HG03521 (cell line): ENCODE measurements around the gene CHIC2.
"Not testable (repeated sequence)": the region's sequence is repeated elsewhere in the genome, so short reads cannot be mapped to it uniquely, and the experiment has no call there.

ENCODE experiments used
- ATAC-seq: cut with Tn5 transposase; IDR thresholded peaks from one replicate; pipeline ENCODE4 v1.9.1; 2021; ENCODE audit warnings: mild to moderate bottlenecking, moderate library complexity; ENCODE audit not compliant: unreplicated experiment

CHIC2 gene

GRCh38 chr4:54064317-54065111 lies at the start of gene CHIC2:
TSS of gene CHIC2 (minus strand) at chr4:54064605. CDS start at chr4:54064300, 305 bp downstream.
- peak; percentile 93 for ATAC-seq

GRCh38 chr4:54113206-54113605 lies 48.8 kb upstream of the CHIC2 start:
- ATAC-seq: not testable (repeated sequence)

- no peak for ATAC-seq
These were observed 45.6 kb upstream of the CHIC2 start for GRCh38 chr4:54110019-54110416.

GRCh38 chr4:54109241-54110018 lies 45.0 kb upstream of the CHIC2 start:
- ATAC-seq: no peak

- ATAC-seq: no peak
These were observed 43.7 kb upstream of the CHIC2 start for GRCh38 chr4:54107951-54108748.

- ATAC-seq: no peak
These were observed 40.5 kb upstream of the CHIC2 start for GRCh38 chr4:54104907-54105306.

GRCh38 chr4:54103190-54103574 lies 38.8 kb upstream of the CHIC2 start:
- no peak for ATAC-seq

- ATAC-seq: no peak
These were observed 38.2 kb upstream of the CHIC2 start for GRCh38 chr4:54102531-54103106.

- no peak for ATAC-seq
These were observed 37.0 kb upstream of the CHIC2 start for GRCh38 chr4:54101190-54102041.

- ATAC-seq: no peak
These were observed 36.3 kb upstream of the CHIC2 start for GRCh38 chr4:54100595-54101189.

- ATAC-seq: no peak
These were observed 35.6 kb upstream of the CHIC2 start, which contains the start of gene GSX2 for GRCh38 chr4:54099748-54100574. TSS of gene GSX2 (plus strand) at chr4:54100163. CDS start at chr4:54100345, 182 bp downstream.

GRCh38 chr4:54099287-54099747 lies 34.9 kb upstream of the CHIC2 start:
- ATAC-seq: no peak

GRCh38 chr4:54098375-54098774 lies 34.0 kb upstream of the CHIC2 start:
- ATAC-seq: no peak

GRCh38 chr4:54097152-54097551 lies 32.7 kb upstream of the CHIC2 start:
- ATAC-seq: no peak

GRCh38 chr4:54096295-54096962 lies 32.0 kb upstream of the CHIC2 start:
- no peak for ATAC-seq

- ATAC-seq: no peak
These were observed 30.9 kb upstream of the CHIC2 start for GRCh38 chr4:54095110-54095825.

GRCh38 chr4:54094451-54094850 lies 30.0 kb upstream of the CHIC2 start:
- ATAC-seq: no peak
